Measurements from ENCODE around the gene SLX4IP. TPM values are rescaled to one million over a fixed set of nuclear protein-coding genes. Genes with fewer than 3 reads are reported as not detected.

The SLX4IP gene
- total and polyA plus RNA-seq, 12 donors = 2.8 to 8.2 (median 4.8) TPM

DNA sequence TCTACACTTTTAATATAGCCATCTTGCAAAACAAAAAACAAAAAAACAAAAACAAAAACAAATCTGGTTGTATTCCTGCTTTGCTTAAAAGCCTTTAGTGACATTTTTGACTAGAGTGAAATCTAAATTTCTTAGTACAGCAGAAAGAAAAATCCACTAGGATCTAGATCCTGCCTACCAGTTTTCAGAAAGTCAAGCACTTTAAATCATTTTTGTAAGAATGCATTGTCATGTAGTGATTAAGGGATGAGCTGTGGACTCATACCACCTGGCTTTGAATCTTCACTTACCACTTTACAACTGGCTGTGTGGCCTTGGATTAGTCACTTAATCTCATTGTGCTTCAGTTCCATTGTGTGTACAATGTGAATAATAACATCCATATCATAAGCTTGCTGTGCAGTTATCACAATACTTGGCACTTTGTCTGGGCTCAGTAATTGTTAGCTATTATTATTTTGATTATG lies 5.1 kb upstream of the SLX4IP start:
- Histone ChIP-seq H3K27ac (no peak overlapping the region), H3K4me3 (no peak overlapping the region), H3K36me3 (replicated peaks in 1 of 2) (peaks cover 0 to 4% of the 10 kb centered on the region in 2 donors), H3K4me1 (replicated peaks in 1 of 2) (peaks cover 19 to 45% of the 10 kb centered on the region in 2 donors), H3K27me3 (no peaks in the 10 kb centered on the region), H3K9me3 (replicated peaks in 1 of 3) (no peaks in the 10 kb centered on the region)
- TF ChIP-seq POLR2A (IDR thresholded peaks at IDR 0.05) = no peak
- TF ChIP-seq, protein P1, sequence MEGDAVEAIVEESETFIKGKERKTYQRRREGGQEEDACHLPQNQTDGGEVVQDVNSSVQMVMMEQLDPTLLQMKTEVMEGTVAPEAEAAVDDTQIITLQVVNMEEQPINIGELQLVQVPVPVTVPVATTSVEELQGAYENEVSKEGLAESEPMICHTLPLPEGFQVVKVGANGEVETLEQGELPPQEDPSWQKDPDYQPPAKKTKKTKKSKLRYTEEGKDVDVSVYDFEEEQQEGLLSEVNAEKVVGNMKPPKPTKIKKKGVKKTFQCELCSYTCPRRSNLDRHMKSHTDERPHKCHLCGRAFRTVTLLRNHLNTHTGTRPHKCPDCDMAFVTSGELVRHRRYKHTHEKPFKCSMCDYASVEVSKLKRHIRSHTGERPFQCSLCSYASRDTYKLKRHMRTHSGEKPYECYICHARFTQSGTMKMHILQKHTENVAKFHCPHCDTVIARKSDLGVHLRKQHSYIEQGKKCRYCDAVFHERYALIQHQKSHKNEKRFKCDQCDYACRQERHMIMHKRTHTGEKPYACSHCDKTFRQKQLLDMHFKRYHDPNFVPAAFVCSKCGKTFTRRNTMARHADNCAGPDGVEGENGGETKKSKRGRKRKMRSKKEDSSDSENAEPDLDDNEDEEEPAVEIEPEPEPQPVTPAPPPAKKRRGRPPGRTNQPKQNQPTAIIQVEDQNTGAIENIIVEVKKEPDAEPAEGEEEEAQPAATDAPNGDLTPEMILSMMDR (IDR thresholded peaks at IDR 0.05) = no peak
- no peak for DNase-seq
- intact Hi-C loops (cut with DNase I) = loop anchor here in 1 of 2 donors (10.0 kb wide), 3 partner anchors 315 to 845 kb away; no protein-coding TSS in a partner anchor

DNA sequence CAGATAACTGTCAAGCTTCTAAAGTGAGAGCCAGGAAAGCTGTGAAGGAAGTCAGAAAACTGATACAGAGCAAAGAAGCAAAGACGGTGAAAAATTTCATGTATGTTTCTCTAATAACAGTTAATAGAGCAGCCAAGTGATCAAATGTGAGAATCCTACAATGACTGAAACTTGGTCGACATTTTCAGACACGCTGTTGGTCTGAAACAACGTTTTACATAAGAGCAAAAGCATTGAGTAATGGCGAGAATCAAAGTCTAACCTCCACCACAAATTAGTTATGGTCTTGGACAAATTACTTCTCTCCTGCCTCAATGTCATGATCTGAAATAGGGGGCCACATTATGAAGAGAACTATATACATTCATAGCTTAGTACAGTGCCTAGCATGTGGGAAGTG lies 4.4 kb upstream of the SLX4IP start:
- WGBS, 4 donors = 91 to 97% (median 94%) methylated on average over 5 of the region's 5 CpGs
- H3K36me3 ChIP-seq (replicated peaks in 1 of 2) = peaks cover 0 to under 1% of the 10 kb centered on the region in 2 donors
- DNase-seq = no peak
- no peaks in the 10 kb centered on the region for H3K9me3 ChIP-seq (replicated peaks in 1 of 3)
- no peak overlapping the region for H3K4me3 ChIP-seq
- H3K27ac ChIP-seq = no peak overlapping the region
- peaks cover 22 to 42% of the 10 kb centered on the region in 2 donors for H3K4me1 ChIP-seq (replicated peaks in 1 of 2)
- H3K27me3 ChIP-seq = no peaks in the 10 kb centered on the region
- TF ChIP-seq, protein P1 (IDR thresholded peaks at IDR 0.05) = no peak
- no peak for TF ChIP-seq POLR2A (IDR thresholded peaks at IDR 0.05)
- intact Hi-C loops (cut with DNase I) = loop anchor here in 1 of 2 donors (10.0 kb wide), 1 partner anchor 844 kb away; no protein-coding TSS in a partner anchor

DNA sequence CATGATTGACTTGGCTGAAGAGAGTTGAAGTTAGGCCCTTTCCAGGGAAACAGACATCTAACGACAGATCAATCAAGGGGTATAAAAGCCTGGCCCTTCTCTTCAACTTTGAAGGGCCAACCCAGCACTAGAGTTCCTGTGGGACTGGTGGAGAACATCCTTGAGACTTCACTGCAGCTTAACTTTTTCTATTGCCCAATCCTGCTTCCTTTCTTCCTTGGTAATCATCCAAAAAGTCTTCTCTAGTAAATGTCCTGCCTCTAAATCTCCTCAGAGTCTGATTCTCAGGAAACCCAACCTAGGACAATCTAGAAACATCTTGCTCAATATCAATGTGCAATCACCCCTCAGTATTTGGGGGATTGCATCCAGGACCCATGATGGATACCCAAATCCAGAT lies 3.0 kb upstream of the SLX4IP start:
- Histone ChIP-seq H3K4me1 (replicated peaks in 1 of 2) (peaks cover 25 to 42% of the 10 kb centered on the region in 2 donors), H3K9me3 (replicated peaks in 1 of 3) (no peaks in the 10 kb centered on the region), H3K27me3 (no peaks in the 10 kb centered on the region), H3K4me3 (no peak overlapping the region), H3K27ac (no peak overlapping the region), H3K36me3 (replicated peaks in 1 of 2) (no peaks in the 10 kb centered on the region)
- intact Hi-C loops (cut with DNase I) = loop anchor here (2.0 to 10.0 kb wide), 2 partner anchors 451 to 843 kb away; no protein-coding TSS in a partner anchor
- no peak for DNase-seq
- TF ChIP-seq POLR2A (IDR thresholded peaks at IDR 0.05) = no peak
- TF ChIP-seq, protein P1 (IDR thresholded peaks at IDR 0.05) = no peak
- 79 to 98% (median 93%) methylated on average over 1 of the region's 1 CpG for WGBS, 4 donors

DNA sequence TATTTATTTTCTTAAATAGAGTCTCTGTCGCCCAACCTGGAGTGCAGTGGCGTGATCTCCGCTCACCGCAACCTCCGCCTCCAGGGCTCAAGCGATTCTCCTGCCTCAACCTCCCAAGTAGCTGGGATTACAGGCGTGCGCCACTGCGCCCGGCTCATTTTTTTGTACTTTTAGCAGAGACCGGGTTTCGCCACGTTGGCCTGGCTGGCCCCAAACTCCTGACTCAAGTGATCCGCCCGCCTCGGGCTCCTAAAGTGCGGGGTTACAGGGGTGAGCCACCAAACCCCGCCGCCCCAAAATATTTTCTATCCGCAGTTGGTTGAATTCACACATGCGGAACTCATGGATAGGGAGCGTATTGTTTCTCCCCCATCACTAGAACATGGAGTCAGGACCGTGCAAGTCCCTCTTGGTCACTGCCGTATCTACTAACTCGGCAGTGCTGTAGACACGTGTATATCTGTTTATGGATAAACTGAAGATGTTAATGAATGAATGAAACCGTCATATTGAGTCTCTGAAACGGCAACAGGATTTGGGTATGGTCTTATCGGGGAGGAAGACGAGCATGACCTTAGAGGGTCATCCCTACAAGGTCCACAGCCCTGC lies 2.0 kb upstream of the SLX4IP start:
- Histone ChIP-seq H3K4me1 (replicated peaks in 1 of 2) (peaks cover 16 to 35% of the 10 kb centered on the region in 2 donors), H3K4me3 (peak overlapping the region; percentile 7 to 86 (median 70)), H3K36me3 (replicated peaks in 1 of 2) (no peaks in the 10 kb centered on the region), H3K9me3 (replicated peaks in 1 of 3) (no peaks in the 10 kb centered on the region), H3K27me3 (no peaks in the 10 kb centered on the region), H3K27ac (peak overlapping the region in 3 of 5 donors; percentile 82 to 91 (median 91))
- TF ChIP-seq, protein P1 (IDR thresholded peaks at IDR 0.05) = no peak
- no peak for TF ChIP-seq POLR2A (IDR thresholded peaks at IDR 0.05)
- intact Hi-C loops (cut with DNase I) = loop anchor here (2.0 to 10.0 kb wide), 2 partner anchors 452 to 842 kb away; no protein-coding TSS in a partner anchor
- WGBS, 4 donors = 46 to 57% (median 50%) methylated on average over 27 to 30 of the region's 30 CpGs
- DNase-seq = no peak

Data from adrenal gland (tissue), 12 donors.